HG02571 (cell line): ENCODE data around the gene STEAP3.

Experiments
- ATAC-seq: cut with Tn5 transposase; IDR thresholded peaks from one replicate; pipeline ENCODE4 v1.9.1; 2021; ENCODE audit warnings: mild to moderate bottlenecking, moderate library complexity; ENCODE audit not compliant: unreplicated experiment

Gene STEAP3

GRCh38 chr2:119245841-119246230, 22.2 kb downstream of the STEAP3 start:
- ATAC-seq = no peak

- no peak for ATAC-seq
These were observed 23.5 kb downstream of the STEAP3 start for GRCh38 chr2:119246884-119247843.

- ATAC-seq = no peak
These were observed 24.2 kb downstream of the STEAP3 start for GRCh38 chr2:119247844-119248271.

- no peak for ATAC-seq
These were observed 24.7 kb downstream of the STEAP3 start for GRCh38 chr2:119248311-119248710.

GRCh38 chr2:119248751-119249150, 25.1 kb downstream of the STEAP3 start:
- no peak for ATAC-seq

- no peak for ATAC-seq
These were observed 25.7 kb downstream of the STEAP3 start for GRCh38 chr2:119249311-119249710.

DNA sequence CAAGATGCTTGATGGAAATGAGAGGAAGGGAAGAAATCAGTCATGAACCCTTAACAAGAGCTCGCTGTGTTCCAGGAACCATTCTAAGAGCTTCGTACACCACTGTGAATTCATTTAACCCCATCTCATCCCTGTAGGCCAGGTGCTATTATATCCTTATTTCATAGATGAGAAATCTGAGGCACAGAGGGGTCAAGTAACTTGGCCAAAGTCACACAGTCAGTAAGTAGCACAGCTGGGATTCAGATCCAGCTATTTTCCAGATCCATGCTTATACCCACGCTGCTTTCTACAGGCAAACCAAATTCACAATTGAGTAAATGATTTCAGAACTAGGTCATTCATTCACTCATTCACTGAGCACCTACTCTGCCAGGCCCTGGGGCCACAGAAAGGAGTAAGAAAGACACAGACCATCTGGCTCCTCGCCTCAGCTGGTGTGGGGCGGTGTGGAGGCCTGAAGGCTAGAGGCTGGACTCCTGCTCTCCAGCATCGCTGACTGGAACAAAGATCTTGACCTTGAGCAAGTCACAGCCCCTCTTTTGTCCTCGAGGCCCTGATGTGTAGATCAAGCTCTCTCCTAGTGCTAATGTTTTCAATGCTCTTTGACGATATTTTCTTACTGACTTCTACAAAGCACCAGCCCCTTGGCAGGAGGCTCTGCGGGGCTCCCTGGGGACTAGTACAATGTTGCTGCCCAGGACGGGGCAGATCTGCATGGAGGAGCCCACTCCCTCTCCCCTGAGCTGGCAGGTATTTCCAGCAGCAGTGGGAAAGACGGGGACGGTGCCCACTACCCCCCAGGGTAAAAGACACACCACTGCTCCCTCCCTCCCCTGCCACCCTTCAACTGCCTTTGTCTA, 26.5 kb downstream of the STEAP3 start:
- ATAC-seq = no peak

- ATAC-seq = no peak
These were observed 27.2 kb downstream of the STEAP3 start for GRCh38 chr2:119250718-119251290.

DNA sequence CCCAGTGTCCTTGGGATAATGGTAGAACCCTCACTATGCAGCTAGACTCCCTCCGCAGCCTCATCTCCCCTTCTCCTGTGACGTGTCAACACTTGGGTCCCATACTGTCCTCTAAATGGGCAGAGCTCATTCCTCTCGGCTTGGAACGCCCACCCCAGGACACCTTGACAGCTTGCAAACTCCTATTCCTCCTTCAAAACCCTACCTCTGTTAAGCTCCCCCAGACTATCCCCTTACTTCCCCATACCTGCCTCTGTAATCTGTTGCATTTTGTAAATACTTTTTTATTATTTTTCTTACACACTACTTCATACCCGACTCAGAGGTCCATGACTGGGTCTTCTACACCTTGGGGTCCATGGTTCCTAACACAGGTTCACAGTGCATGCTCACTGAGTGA, 28.0 kb downstream of the STEAP3 start:
- ATAC-seq = no peak

GRCh38 chr2:119252186-119253113, 28.8 kb downstream of the STEAP3 start:
- no peak for ATAC-seq

DNA sequence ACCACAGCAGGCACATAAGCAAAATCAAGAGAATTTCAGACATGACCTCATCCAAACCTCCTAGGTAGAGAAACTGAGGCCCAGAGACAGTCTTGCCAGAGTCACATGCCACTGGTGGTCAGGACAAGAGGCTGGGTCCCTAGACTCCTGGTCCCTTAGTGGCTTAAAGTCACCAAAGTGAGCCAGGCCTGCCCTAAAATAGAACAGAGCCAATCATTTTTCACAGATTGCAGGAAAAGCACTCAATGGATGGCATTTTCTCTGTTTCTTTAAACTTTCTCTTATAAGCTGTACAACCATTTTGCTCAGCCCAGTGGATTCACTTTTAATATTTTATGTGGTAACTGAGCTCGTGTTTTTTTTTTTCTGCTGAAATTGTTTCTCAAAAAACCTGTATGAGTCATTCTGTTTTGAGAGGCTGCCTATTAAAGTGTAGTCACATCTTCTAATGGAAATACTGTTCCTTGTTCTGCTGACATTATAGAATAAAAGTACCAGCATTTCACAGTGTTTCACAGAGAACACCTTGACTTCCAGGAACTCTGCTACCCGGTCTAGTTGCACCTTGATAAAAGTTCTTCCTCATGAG, 29.6 kb downstream of the STEAP3 start:
- no peak for ATAC-seq

DNA sequence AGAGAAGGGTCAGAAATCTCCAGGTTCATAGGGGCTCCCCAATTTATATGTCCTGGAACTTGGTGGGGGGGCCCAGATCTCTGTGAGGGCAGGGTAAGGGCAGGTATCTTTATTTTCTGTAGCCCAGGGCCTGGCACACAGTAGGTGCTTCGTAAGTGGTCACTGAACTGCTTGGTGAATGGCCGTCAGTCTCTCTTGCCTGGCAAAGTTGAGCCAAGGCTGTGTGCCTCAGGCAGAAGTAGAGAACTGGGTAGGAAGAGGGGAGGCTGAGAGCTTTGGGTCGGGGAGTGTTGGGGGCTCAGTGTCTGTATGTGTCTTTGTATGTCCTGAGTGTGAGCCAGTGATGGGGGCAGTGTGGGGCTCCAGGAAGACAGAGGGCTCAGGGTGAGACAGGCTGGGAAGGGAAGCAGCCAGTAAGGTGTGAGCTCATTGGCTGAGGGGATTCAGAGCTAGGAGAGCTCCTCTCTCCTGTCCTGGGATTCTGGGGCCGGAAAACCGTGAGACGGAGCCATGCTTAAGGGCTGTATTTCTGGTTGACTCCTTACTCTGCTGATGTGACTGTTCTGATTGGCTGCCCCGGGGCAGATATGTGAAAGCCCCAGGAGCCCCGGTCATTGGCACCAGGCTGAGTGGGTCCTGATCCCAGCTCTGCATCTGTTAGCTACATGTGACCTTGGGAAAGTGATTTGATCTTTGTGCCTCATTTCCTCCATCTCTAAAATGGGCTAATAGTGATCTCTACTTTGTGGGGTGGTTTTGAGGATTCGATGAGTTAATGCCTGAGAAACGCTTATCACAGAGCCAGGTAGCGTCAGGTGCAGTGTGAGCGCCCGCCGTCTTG, 30.3 kb downstream of the STEAP3 start:
- ATAC-seq = no peak

GRCh38 chr2:119254601-119255080, 31.0 kb downstream of the STEAP3 start:
- no peak for ATAC-seq

DNA sequence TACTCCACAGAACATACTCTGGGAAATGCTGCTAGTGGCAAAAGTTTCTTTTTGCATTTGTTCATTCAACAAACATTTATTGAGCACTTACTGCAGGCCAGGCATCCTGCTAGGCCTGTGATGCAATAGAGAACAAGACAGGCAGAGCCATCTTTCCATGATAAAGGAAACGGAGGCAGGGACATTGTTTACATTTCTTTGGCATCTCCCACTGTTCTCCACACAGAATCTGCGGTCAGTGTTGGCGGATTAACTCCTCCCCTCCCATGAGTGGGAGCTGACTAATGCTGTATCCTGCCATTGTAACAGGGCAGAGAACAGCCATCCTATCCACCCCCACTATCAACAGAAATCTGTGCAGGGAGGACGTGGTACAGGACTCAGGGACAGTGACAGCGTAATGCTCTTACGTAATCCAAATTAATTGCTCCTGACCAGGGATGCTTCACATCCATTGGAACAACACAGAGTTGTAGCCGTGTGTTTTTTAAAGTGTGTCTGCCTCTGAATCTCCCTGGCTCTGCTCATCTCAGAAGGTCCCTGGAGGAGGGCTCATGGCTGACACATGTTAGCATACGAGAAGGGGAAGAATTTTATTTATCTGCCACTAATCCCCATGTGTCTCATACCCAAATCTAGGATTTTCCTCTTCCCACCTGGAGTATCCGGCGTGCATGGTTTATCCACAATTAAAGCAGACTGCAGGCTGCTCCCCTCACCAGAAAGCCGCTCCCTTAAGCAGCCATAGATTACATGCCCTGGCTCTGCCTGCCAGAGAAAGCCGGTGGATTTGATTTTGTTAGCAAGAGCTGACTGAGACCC, 32.3 kb downstream of the STEAP3 start:
- no peak for ATAC-seq

- no peak for ATAC-seq
These were observed 32.9 kb downstream of the STEAP3 start for GRCh38 chr2:119256582-119256921.

DNA sequence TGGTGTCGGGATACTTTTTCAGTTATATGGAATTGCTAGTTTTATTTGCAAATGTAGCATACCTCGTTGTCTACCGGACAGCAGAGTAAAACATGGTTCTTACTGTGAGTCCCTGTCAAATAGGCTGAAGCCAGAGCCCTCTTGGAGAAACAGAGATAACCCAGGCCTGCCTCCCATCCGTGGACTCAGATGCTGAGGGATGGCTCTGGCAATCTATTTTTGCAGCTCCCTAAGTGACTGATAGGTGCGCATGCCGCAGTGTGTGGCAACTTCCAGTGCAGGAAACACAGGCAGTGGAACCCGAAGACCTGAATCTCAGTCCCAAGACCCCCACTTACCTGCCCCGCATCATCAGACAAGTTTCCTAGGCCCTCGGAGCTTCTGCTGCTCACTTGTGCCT, 33.6 kb downstream of the STEAP3 start:
- no peak for ATAC-seq

DNA sequence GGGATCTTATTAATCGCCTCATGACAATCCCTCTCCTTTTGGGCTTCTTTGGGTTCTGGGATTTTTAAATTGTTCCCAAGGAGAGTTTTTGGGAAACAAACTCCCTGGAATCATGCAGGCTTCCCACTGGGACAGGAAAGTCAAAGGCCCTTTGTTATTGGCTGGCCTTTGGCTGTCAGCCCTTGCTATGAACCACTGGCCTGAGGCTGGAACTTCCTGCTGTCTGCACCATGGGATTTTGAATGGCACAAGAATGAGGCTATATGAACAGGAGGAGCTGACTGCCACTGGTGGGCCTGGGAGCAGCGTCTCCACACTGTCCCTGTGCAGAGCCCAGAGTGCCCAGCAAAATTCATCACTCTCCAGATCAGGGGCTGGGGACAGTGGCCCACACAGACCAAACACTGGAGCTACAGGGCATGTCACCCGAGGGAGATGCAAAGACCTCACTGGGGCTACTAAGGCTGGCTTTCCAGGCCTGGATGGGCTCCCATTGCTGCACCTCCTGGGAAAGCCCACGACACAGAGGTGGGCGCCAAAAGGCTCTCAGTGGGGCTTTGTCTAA, 35.7 kb downstream of the STEAP3 start:
- ATAC-seq = no peak
